Inferior parietal cortex (tissue), 1 donor: ENCODE data around the gene IQSEC1.

ENCODE experiments used
- DNase-seq: peaks from one replicate; pipeline ENCODE4 v3.0.0-alpha.2; 2016; ENCODE audit errors: extremely low spot score

IQSEC1 gene

DNA sequence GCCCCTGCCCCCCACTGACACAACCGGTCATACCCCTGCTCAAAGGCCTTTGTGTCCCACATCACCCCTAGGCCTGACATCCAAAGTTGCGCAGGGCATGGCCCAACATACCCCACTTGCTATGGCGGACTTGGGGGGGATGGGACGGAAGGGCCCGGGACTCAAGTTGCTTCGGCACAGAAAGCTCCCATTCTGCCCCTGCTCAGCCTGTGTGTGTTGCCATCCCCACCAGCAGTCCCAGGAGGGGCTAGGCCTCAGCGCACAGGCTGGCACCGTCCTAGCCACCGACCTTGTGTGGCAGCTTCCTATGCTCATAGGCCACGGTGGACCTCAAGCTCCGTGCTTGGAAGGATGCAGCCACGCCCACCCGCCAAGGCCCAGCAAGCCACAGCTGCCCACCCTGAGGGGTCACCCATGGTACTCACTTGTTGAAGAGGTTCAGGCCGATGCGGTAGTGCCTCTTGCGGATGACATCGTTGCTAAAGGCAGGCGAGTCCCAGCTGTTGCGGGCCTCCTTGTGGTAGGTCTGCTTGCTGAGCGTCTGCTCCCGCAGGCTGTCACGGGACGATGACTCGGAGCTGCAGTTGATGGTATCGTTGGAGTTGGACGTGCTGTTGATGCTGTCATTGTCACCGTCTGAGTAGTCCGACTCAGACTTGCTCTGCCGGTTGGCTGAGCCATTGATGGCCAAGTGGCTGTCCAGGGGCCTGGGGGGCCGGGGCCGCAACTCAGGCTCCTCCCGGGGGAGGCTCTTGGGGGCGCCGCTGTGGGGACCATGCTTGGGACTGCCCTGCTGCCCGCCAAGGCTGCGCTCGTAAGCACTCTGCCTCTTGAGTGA lies 138.0 kb downstream of the IQSEC1 start:
- no peak for DNase-seq

DNA sequence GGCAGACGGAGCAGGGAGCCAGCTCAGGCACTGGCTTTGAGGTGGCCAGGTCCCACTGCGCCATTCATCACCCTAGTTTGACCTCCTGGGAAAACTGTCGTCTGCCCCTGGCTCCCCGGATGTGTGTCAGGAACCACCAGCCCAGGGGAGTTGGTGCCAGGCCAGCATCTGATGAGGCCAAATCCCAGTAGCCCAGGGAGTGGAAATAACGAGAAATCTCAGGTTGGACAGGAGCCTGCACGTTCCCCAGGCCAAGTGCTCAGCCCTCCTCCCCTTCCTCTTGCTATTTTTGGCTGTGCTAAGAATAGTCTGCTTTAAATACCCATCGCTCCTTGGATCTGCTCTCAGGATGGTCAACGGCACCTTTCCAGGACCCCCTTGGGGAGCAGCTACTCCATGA lies 138.8 kb downstream of the IQSEC1 start:
- DNase-seq = no peak

- no peak for DNase-seq
Measured at GRCh38 chr3:12933901-12934300, 139.3 kb downstream of the IQSEC1 start.

GRCh38 chr3:12932754-12933153 lies 140.5 kb downstream of the IQSEC1 start:
- no peak for DNase-seq

- no peak for DNase-seq
Measured at GRCh38 chr3:12932347-12932746, 140.9 kb downstream of the IQSEC1 start.

GRCh38 chr3:12931273-12931905 lies 141.8 kb downstream of the IQSEC1 start:
- DNase-seq = no peak

- DNase-seq = no peak
Measured at GRCh38 chr3:12929801-12930200, 143.4 kb downstream of the IQSEC1 start.

GRCh38 chr3:12926660-12927059 lies 146.6 kb downstream of the IQSEC1 start:
- DNase-seq = no peak

DNA sequence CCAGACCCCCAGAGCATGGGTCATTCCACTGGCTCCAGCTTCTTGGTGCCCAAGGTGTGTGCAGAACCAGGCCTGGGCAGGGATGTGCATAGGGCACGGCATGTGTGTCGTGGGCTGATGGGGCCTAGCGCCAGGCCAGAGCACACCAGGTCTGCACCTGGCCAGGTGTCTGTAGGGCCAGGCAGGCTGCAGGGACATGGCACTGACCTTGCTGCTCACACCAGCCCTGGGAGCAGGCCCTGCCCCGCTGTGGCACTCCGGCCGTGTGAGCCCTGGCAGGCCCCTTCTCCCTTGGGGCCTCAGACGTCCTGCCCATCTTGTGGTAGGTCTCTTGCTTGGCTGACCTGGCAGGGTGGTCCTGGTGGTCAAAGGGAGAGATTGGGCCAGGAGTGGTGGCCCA lies 147.6 kb downstream of the IQSEC1 start:
- DNase-seq = no peak

- no peak for DNase-seq
Measured at GRCh38 chr3:12924437-12924836, 148.8 kb downstream of the IQSEC1 start.

DNA sequence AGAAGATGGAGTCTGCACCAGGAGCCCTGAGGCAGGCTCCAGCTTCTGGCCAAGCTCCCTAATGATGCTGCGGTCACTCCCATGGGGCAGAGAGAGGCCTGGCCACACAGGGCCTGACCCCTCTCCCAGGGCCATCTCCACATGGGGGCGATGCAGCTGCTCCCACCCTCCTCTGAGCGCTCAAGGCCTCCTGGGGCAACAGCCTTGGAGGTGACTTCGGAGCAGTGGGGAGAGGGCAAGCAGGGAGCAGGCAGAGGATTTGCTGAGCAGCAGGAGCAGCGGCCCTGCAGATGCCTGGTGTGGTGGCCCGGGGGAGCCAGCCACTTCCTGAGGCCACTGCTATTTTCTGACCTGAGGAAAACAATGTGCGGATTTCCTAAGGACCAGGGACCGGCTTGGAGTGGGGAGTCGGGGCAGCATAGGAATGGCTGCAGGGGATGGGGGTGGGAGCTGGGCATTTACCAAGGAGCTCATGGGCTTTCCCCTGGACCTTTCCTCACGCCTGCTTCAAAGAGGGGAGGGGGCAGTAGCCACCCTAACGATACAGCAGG lies 150.3 kb downstream of the IQSEC1 start:
- DNase-seq = no peak

- no peak for DNase-seq
Measured at GRCh38 chr3:12922306-12922705, 150.9 kb downstream of the IQSEC1 start.

GRCh38 chr3:12921736-12922135 lies 151.5 kb downstream of the IQSEC1 start:
- no peak for DNase-seq

DNA sequence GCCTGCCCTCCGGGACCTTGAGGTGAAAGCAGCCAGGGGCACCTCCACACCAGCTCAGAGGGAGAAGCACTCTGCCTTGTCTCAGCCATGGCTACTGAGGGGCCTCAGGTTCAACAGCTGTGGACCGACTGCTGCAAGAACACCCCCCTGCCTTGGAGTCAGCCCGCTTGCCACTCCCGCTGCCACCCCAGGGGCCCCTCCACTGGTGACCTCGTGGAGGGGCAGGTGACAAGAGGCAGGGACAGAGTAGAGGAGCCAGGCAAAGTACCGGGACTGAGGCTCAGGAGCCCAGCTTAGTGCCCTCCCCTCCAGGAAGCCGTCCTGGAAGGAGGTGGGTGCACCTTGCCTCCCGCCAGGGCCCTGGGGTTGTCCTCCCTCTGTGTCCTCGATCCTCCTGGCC lies 152.3 kb downstream of the IQSEC1 start:
- DNase-seq = no peak

DNA sequence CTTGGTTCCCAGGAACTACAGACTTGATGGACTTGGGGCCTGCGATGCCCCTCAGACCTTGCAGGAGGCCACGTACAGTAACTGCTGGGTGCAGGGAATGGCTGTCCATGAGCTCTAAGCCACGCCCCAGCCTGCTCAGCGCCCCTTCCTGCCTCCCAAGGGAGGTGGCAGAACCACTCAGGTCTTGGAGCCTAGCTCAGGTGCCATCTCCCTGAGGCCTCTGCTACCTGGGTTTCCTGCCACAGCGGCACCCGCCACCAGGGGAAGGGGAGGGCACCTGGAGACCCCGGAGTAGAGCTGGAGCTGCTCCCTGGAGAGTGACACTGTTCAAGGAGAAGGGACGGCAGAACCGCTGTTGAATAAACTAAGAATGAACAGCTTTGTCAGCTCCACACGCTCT lies 154.0 kb downstream of the IQSEC1 start:
- no peak for DNase-seq

- DNase-seq = no peak
Measured at GRCh38 chr3:12918231-12918630, 155.0 kb downstream of the IQSEC1 start.

DNA sequence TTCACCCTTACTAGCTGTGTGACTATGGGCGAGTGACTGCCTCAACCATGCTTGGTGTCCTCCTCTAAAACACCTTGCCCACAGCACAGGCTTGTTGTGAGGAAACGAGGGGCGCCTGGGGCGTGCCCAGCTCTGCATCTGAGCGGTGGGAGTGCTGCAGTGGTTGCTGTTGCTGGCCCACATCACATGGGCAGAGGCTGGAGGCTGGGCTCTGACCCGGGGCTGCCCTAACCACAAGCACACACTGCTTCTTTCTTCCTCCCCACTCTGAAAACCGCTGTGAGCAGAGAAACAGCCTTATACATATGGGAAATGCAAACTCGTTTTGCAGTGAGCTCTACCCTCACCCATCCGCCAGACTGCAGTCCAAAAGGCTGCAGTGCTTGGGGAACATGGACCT lies 157.1 kb downstream of the IQSEC1 start:
- no peak for DNase-seq

DNA sequence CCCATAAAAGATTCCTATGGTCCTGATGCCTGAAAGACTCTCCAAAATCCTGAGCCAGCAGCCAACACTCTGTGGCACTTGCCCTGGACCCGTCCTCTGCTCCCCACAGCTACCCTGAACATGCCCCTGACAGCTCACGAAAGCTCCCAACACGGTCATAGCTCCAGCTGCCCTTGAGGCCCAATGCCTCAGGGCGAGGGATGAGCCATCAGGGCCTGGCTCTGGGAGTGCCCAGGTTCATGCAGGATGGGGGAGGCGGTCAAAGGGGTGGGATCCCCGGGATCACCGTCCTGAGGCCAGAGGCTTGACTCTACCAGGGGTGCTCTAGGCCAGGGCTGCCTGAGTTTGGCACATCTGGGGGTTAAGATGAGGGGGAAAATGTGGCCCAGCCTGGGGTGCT lies 159.1 kb downstream of the IQSEC1 start:
- DNase-seq = no peak

- no peak for DNase-seq
Measured at GRCh38 chr3:12911881-12912415, 161.3 kb downstream of the IQSEC1 start.

DNA sequence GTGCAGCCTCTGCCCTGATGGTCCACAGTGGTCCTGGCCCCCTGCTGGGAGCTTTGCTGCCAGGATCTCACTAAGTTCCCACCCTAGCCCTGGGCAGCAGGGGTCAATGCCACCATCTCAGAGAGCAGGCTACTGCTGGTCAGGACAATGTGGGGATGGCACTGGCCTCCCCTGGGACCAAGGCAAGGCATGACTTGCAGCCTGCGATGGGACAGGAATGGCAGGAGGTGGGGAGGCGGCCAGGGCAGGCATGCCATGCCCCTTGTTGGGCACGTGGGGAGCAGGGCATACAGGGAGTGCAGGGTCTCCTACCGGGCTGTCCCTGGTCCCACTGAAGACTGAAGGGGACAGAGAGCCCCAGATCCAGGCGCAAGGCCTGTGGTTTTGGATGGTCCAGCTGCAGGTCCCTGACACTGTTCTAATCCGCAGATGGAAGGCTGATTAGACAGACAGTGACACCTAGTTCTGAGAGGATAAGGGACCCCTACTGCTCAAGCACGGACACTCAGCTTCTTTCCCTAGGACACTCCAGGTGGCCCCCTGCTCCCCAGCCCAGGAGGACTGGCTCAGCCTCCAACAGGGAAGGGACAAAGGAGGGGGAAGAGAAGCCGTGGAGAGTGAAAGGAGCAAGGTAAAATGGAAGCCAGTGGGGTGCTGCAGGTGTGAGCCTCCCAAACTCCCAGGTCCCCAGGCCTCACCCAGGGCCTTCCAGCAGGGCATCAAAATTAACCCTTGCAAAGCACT lies 162.7 kb downstream of the IQSEC1 start:
- DNase-seq = no peak

- no peak for DNase-seq
Measured at GRCh38 chr3:12909710-12910109, 163.5 kb downstream of the IQSEC1 start.

DNA sequence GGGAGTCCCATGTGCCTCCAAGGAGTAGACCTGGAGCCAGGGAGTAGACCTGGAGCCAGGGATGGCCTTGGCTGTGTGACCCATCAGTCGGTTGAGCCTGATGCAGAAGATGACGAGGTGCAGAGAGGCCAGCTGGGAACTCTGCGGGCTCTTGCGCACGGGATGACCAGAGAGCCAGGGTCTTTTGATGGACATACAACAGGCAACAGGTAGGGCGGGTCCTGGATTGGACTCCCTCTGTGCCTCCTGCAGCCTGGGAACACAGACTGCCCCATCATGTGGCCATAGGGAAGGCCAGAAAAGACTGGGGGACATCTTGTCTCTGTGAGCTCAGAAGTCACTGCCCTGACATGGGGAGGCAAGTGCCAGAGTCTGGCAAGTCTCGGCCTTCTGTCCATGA lies 164.4 kb downstream of the IQSEC1 start:
- DNase-seq = no peak
